H1 (cell line): ENCODE data around the gene GNG7. TPM values are rescaled to one million over a fixed set of nuclear protein-coding genes. Genes with fewer than 3 reads are reported as not detected.

Experiments used
- ATF2 ChIP-seq: IDR thresholded peaks from 2 replicates; pipeline ENCODE4 v1.6.1; 2012; ENCODE audit warnings: low read length, inconsistent platforms
- CBX5 ChIP-seq: fragments of 300-800, 300-1000 bp; sonication (generic); IDR thresholded peaks from 2 replicates; pipeline ENCODE4 v1.7.1; 2016; ENCODE audit warnings: antibody characterized with exemption, low read length, low read depth
- CHD7 ChIP-seq: fragments of 300-600 bp; sonication (generic); IDR thresholded peaks from 2 replicates; pipeline ENCODE4 v1.7.1; 2012; ENCODE audit warnings: low read length, moderate library complexity, mild to moderate bottlenecking, inconsistent platforms; ENCODE audit not compliant: insufficient replicate concordance
- CREB1 ChIP-seq: IDR thresholded peaks from 2 replicates; pipeline ENCODE4 v1.6.1; 2012; ENCODE audit warnings: inconsistent platforms
- EZH2 ChIP-seq: fragments of 200-600 bp; sonication (generic); IDR thresholded peaks from 2 replicates; pipeline ENCODE4 v1.7.1; 2012; ENCODE audit warnings: low read depth, mild to moderate bottlenecking, moderate library complexity, low read length, inconsistent platforms; ENCODE audit not compliant: severe bottlenecking
- FOSL1 ChIP-seq: IDR thresholded peaks from 2 replicates; pipeline ENCODE4 v1.6.1; 2011; ENCODE audit warnings: mild to moderate bottlenecking, low read depth, low read length, moderate library complexity; ENCODE audit not compliant: insufficient read depth
- JUND ChIP-seq: IDR thresholded peaks from 2 replicates; pipeline ENCODE4 v1.6.1; 2011; ENCODE audit warnings: mild to moderate bottlenecking, improper control_type of control experiment, low read length
- KDM5A ChIP-seq: fragments of 200-600 bp; IDR thresholded peaks from 2 replicates; pipeline ENCODE4 v1.7.1; 2012; ENCODE audit warnings: mild to moderate bottlenecking, low read length, inconsistent platforms, mixed read lengths
- NANOG ChIP-seq: IDR thresholded peaks from 2 replicates; pipeline ENCODE4 v1.6.1; 2011; ENCODE audit warnings: low read length, low read depth, mild to moderate bottlenecking, inconsistent platforms; ENCODE audit not compliant: insufficient read depth, poor library complexity, severe bottlenecking
- POLR2AphosphoS5 ChIP-seq: IDR thresholded peaks from 2 replicates; pipeline ENCODE4 v1.6.1; 2011; ENCODE audit warnings: low read depth, low read length
- SUZ12 ChIP-seq: fragments of 200-600 bp; sonication (generic); IDR thresholded peaks from 2 replicates; pipeline ENCODE4 v1.6.1; 2012; ENCODE audit warnings: mild to moderate bottlenecking, inconsistent platforms, low read length, moderate library complexity, mixed read lengths
- polyA plus RNA-seq, 7 experiments: library from polyadenylated mRNA; depleted of rRNA in 3 of 7; stranded (reverse) in 5 of 7; unstranded in 2 of 7; fragments of >200 nt in 5 of 7; fragments of 200-250 nt in 2 of 7; gene quantifications; 1 replicate in 5 of 7; 2 replicates in 1 of 7; 4 replicates in 1 of 7; pipeline versions ENCODE4 v1.2.1 to v1.2.3, GENCODE V29; 2011 to 2013; ENCODE audit warnings: missing spikeins in 2 of 7, mixed read lengths in 2 of 7
- total RNA-seq: library from RNA; stranded (reverse); fragmentation: NEBNext Ultra II Directional; extraction: Animal tissue kit (Norgen Biotek cat#: 25700); gene quantifications from 2 replicates; pipeline ENCODE4 v1.2.1, GENCODE V29; 2021

Gene GNG7
- total and polyA plus RNA-seq, 2 of the 8 experiments (the other 6 are each of a cell fraction or from before 2014, with no cell fraction given) = 2.8 to 7.8 TPM

- no peak for TF ChIP-seq CHD7
- no peak for TF ChIP-seq CREB1
- TF ChIP-seq CBX5 = no peak
- no peak for TF ChIP-seq ATF2
- no peak for TF ChIP-seq JUND
- no peak for TF ChIP-seq FOSL1
- TF ChIP-seq NANOG = no peak
- TF ChIP-seq EZH2 = no peak
- TF ChIP-seq POLR2AphosphoS5 = no peak
- TF ChIP-seq KDM5A = no peak
- TF ChIP-seq SUZ12 = no peak
Measured at GRCh38 chr19:2690856-2691255, 11.6 kb downstream of the GNG7 start (continued).
